GM23338 (cell line): ENCODE data around the gene FLYWCH1. TPM values are rescaled to one million over a fixed set of nuclear protein-coding genes. Genes with fewer than 3 reads are reported as not detected.

Experiments
- ATAC-seq: fragments of 200-7000 bp; cut with Tn5 transposase; 3 replicates; pipeline ENCODE4 v1.9.1; 2020
- DNase-seq: peaks from one replicate; pipeline ENCODE4 v3.0.0-alpha.2; 2015; ENCODE audit warnings: low spot score
- H2AFZ ChIP-seq: fragments of 200-600 bp; sonication (generic); 2 replicates; pipeline ENCODE4 v1.8.0; 2016; ENCODE audit warnings: antibody characterized with exemption, mild to moderate bottlenecking, moderate library complexity
- H3F3A ChIP-seq: fragments of 200-600 bp; sonication (generic); replicated peaks from 2 replicates; pipeline ENCODE4 v1.8.0; 2017; ENCODE audit warnings: antibody characterized with exemption, mixed run types, low read depth
- H3K27ac ChIP-seq: fragments of 200-600 bp; sonication (generic); 2 replicates; pipeline ENCODE4 v1.6.1; 2016; ENCODE audit warnings: low read depth
- H3K27me3 ChIP-seq: fragments of 200-600 bp; sonication (generic); 2 replicates; pipeline ENCODE4 v1.8.0; 2016; ENCODE audit warnings: mild to moderate bottlenecking, mixed run types, moderate library complexity; ENCODE audit not compliant: insufficient read depth
- H3K36me3 ChIP-seq: fragments of 200-600 bp; sonication (generic); 2 replicates; pipeline ENCODE4 v1.8.0; 2016; ENCODE audit warnings: mild to moderate bottlenecking; ENCODE audit not compliant: insufficient read depth
- H3K4me1 ChIP-seq: fragments of 200-600 bp; sonication (generic); 2 replicates; pipeline ENCODE4 v1.8.0; 2016; ENCODE audit warnings: mild to moderate bottlenecking, moderate library complexity; ENCODE audit not compliant: insufficient read depth
- H3K4me2 ChIP-seq: fragments of 200-600 bp; sonication (generic); 2 replicates; pipeline ENCODE4 v1.7.1; 2017; ENCODE audit warnings: mixed run types
- H3K4me3 ChIP-seq: fragments of 200-600 bp; sonication (generic); 2 replicates; pipeline ENCODE4 v1.6.1; 2016; ENCODE audit warnings: mixed run types
- H3K79me2 ChIP-seq: fragments of 200-600 bp; sonication (generic); replicated peaks from 2 replicates; pipeline ENCODE4 v1.8.0; 2017; ENCODE audit warnings: mild to moderate bottlenecking; ENCODE audit not compliant: insufficient read depth
- H3K9me2 ChIP-seq: fragments of 200-600 bp; sonication (generic); 2 replicates; pipeline ENCODE4 v1.8.0; 2017; ENCODE audit not compliant: insufficient read depth
- H4K20me1 ChIP-seq: fragments of 200-600 bp; sonication (generic); replicated peaks from 2 replicates; pipeline ENCODE4 v1.8.0; 2017; ENCODE audit warnings: mild to moderate bottlenecking; ENCODE audit not compliant: insufficient read depth
- H3K27ac Mint-ChIP-seq: 2 replicates; pipeline ENCODE4 v1.8.0; 2020; ENCODE audit warnings: inconsistent platforms, mild to moderate bottlenecking, moderate library complexity, mixed read lengths
- H3K27me3 Mint-ChIP-seq: 3 replicates; pipeline ENCODE4 v1.8.0; 2022; ENCODE audit warnings: low read depth, mild to moderate bottlenecking, moderate library complexity, mixed read lengths, inconsistent platforms; ENCODE audit not compliant: insufficient read depth, poor library complexity
- H3K36me3 Mint-ChIP-seq: 3 replicates; pipeline ENCODE4 v1.8.0; 2021; ENCODE audit warnings: low read depth, mild to moderate bottlenecking, inconsistent platforms, moderate library complexity, mixed read lengths
- H3K4me1 Mint-ChIP-seq: 3 replicates; pipeline ENCODE4 v1.8.0; 2020; ENCODE audit warnings: mild to moderate bottlenecking, inconsistent platforms, mixed read lengths
- H3K4me3 Mint-ChIP-seq: 3 replicates; pipeline ENCODE4 v1.8.0; 2021; ENCODE audit warnings: moderate library complexity, mild to moderate bottlenecking, inconsistent platforms, mixed read lengths
- H3K9me3 Mint-ChIP-seq: 3 replicates; pipeline ENCODE4 v1.8.0; 2020; ENCODE audit warnings: moderate library complexity, mild to moderate bottlenecking, inconsistent platforms, mixed read lengths
- CREB1 ChIP-seq: fragments of 250-450 bp; sonication (Bioruptor Pico); IDR thresholded peaks from 2 replicates; pipeline ENCODE4 v1.5.0; 2020; ENCODE audit warnings: low read depth, mild to moderate bottlenecking, moderate library complexity
- EZH2 ChIP-seq: fragments of 200-600 bp; sonication (generic); IDR thresholded peaks from one replicate; pipeline ENCODE4 v1.8.0; 2017; ENCODE audit warnings: antibody characterized with exemption, mild to moderate bottlenecking, low read depth; ENCODE audit not compliant: unreplicated experiment
- EZH2phosphoT487 ChIP-seq: fragments of 200-600 bp; sonication (generic); IDR thresholded peaks from one replicate; pipeline ENCODE4 v1.8.1; 2018; ENCODE audit warnings: antibody characterized with exemption; ENCODE audit not compliant: unreplicated experiment
- JUNB ChIP-seq: IDR thresholded peaks from one replicate; pipeline ENCODE4 v1.6.1; 2016; ENCODE audit warnings: antibody characterized with exemption; ENCODE audit not compliant: unreplicated experiment
- NANOG ChIP-seq: IDR thresholded peaks from 2 replicates; pipeline ENCODE4 v1.6.1; 2016; ENCODE audit warnings: antibody characterized with exemption, borderline replicate concordance
- POLR2AphosphoS5 ChIP-seq: IDR thresholded peaks from 2 replicates; pipeline ENCODE4 v1.6.1; 2016; ENCODE audit warnings: antibody characterized with exemption, low read depth
- ZNF114 ChIP-seq: fragments of 250-450 bp; sonication (Bioruptor Pico); IDR thresholded peaks from 2 replicates; pipeline ENCODE4 v1.5.0; 2020; ENCODE audit warnings: mild to moderate bottlenecking, moderate library complexity
- polyA plus RNA-seq: library from polyadenylated mRNA; unstranded; fragments of >200 nt; fragmentation: Nextera tagmentation; extraction: Ambion mirVana; gene quantifications from 2 replicates; pipeline ENCODE4 v1.2.1, GENCODE V29; 2016
- total RNA-seq: library from RNA; depleted of rRNA; stranded (reverse); fragments of >200 nt; shearing (Covaris generic); gene quantifications from 2 replicates; pipeline ENCODE4 v1.2.3, GENCODE V29; 2014
- TF ChIP-seq, protein P1 (sequence below), 2 experiments: fragments of 200-600 bp in 1 of 2; sonication (generic) in 1 of 2; conservative IDR thresholded peaks; 2 replicates each; pipeline versions ENCODE4 v1.5.1 to v1.6.1; 2016 to 2017; ENCODE audit warnings: antibody characterized with exemption in 2 of 2, low read depth in 2 of 2, mild to moderate bottlenecking in 2 of 2, moderate library complexity in 1 of 2
- TF ChIP-seq, protein P2 (sequence below): fragments of 250-450 bp; sonication (Bioruptor Pico); IDR thresholded peaks from 2 replicates; pipeline ENCODE4 v1.5.0; 2020; ENCODE audit warnings: mild to moderate bottlenecking, moderate library complexity

FLYWCH1 gene
- total and polyA plus RNA-seq, 2 experiments from 2014 or later: 6.0 to 29.3 TPM

DNA sequence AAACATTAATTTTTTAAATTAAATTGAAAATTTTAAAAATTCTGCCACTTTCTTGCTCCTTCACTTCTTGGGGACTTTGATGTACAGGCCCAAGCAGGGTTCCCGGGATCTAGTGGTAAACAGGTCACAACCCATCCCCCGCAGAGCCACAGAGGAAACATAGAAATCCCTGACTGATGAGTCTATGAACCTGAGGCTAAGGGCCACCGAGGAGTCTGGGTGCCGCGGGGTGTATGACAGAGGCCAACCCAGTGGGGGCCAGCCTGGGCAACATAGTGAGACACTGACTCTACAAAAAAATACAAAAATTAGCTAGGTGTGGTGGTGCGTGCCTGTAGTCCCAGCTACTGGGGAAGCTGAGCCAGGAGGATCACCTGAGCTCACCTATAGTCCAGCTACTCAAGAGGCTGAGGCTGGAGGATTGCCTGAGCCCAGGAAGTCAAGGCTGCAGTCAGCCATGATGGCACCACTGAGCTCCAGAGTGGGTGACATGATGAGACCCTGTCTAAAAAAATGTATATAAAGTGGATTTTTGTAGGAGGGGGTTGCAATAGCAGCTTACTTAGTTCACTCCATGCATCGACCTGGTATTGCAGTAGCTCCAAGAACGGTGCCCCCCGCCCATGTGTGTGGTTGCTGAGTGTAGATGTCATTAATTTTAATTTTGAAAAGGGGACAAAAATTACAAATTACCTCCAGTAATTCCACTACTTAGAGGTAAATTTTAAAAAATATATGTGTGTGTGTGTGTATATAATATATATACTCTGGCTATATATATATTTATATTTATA is 9.2 kb upstream of the FLYWCH1 start (continued):
- TF ChIP-seq EZH2: no peak
- TF ChIP-seq ZNF114 (CRISPR knock-in tag): no peak

DNA sequence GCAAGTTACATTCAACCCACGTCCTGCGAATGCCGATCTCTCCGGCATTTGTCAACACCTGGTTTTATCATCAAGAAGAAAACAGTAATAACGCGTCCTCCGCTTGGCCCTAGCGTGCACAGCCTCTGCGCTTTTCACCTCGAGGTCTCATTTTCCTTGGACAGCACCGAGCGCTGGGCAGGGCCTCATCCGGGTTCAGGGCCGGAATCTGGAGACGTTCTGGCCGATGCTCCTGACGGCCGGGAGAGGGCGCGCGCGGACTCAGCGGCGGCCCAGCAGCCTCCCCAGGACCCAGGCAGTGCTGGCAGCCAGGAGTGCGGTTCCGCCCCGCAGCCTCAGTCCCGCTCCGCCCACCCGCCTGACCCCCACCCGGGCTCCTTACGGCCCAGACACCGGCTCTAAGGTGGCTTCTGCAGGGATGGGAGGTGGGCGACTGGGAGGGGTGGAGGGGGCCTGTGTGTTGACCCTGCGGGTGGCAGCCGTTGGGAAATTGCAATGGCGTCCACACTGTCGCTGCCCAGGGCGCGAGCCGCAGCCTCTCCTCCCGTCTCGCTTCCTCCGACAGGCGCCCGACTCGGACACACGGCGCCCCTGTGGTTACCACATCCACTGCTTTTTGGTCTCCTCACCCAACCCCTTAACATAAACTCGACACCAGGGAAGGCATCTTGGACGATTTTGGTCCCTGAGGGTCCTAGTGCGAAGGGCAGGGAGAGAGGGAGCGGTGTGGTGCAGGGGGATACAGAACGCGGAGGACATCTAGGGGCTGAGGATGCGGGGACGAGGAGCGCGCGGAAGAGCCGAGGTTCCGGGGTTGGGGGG is 7.4 kb upstream of the FLYWCH1 start:
- no peaks in the 10 kb centered on the region for H4K20me1 ChIP-seq
- Mint-ChIP-seq H3K9me3 (peaks cover 10% of the 10 kb centered on the region), H3K27ac (peak overlapping the region; percentile 85), H3K4me3 (peak overlapping the region; percentile 88), H3K36me3 (no peaks in the 10 kb centered on the region), H3K4me1 (peaks cover 17% of the 10 kb centered on the region), H3K27me3 (peaks cover 17% of the 10 kb centered on the region)
- peak overlapping the region; percentile 93 for H2AFZ ChIP-seq
- TF ChIP-seq NANOG: no peak
- no peak for TF ChIP-seq JUNB
- peak; percentile 58 for TF ChIP-seq POLR2AphosphoS5
- no peak for TF ChIP-seq CREB1
- TF ChIP-seq, protein P1, sequence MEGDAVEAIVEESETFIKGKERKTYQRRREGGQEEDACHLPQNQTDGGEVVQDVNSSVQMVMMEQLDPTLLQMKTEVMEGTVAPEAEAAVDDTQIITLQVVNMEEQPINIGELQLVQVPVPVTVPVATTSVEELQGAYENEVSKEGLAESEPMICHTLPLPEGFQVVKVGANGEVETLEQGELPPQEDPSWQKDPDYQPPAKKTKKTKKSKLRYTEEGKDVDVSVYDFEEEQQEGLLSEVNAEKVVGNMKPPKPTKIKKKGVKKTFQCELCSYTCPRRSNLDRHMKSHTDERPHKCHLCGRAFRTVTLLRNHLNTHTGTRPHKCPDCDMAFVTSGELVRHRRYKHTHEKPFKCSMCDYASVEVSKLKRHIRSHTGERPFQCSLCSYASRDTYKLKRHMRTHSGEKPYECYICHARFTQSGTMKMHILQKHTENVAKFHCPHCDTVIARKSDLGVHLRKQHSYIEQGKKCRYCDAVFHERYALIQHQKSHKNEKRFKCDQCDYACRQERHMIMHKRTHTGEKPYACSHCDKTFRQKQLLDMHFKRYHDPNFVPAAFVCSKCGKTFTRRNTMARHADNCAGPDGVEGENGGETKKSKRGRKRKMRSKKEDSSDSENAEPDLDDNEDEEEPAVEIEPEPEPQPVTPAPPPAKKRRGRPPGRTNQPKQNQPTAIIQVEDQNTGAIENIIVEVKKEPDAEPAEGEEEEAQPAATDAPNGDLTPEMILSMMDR (conservative IDR thresholded peaks at IDR 0.05; ENCODE audit: low read depth in 2 of 2): peak; percentile 73 to 85
- TF ChIP-seq EZH2: no peak
- no peak for TF ChIP-seq EZH2phosphoT487
- H3K4me3 ChIP-seq: peak overlapping the region; percentile 99
- H3K9me2 ChIP-seq: no peaks in the 10 kb centered on the region
- no peaks in the 10 kb centered on the region; the same call in 1 of the 2 replicates for H3K4me1 ChIP-seq
- DNase-seq: peak; percentile 88
- H3F3A ChIP-seq: peaks cover 4% of the 10 kb centered on the region; the same call in 1 of the 2 replicates
- H3K36me3 ChIP-seq: no peaks in the 10 kb centered on the region
- H3K4me2 ChIP-seq: peak overlapping the region; percentile 98
- peak overlapping the region; percentile 76; the same call in 1 of the 2 replicates for H3K27ac ChIP-seq
- no peaks in the 10 kb centered on the region for H3K79me2 ChIP-seq
- peak; percentile 63 for ATAC-seq
- no peaks in the 10 kb centered on the region for H3K27me3 ChIP-seq

DNA sequence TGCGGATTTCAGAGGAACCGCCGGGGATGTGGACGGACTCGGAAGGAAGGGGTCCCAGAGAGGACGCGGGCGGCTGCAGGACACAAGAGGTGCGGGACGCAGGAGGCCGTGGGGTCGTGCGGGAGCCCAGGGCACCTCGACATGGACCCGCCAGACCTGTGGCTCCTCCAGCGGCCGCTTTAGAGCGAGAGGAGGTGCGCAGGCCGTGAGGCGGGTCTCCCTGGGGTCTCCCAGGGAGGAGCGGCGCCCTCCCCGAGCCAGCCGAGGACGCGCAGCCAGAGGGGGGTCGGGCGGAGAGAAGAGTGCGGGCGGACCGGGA is 6.8 kb upstream of the FLYWCH1 start:
- Histone ChIP-seq H2AFZ (peak overlapping the region; percentile 86; the same call in 1 of the 2 replicates), H3K4me1 (no peaks in the 10 kb centered on the region; the same call in 1 of the 2 replicates), H3F3A (peaks cover 4% of the 10 kb centered on the region; the same call in 1 of the 2 replicates), H3K27me3 (no peaks in the 10 kb centered on the region), H3K4me3 (peak overlapping the region; percentile 99), H3K79me2 (no peaks in the 10 kb centered on the region), H4K20me1 (no peaks in the 10 kb centered on the region), H3K36me3 (no peaks in the 10 kb centered on the region), H3K9me2 (no peaks in the 10 kb centered on the region), H3K27ac (0 out of 2 replicates have a peak overlapping the region, but pooled peaks have one; percentile 76), H3K4me2 (peak overlapping the region; percentile 98)
- ATAC-seq (peak; percentile 13), DNase-seq (no peak)
- H3K9me3 Mint-ChIP-seq: peaks cover 10% of the 10 kb centered on the region
- peak overlapping the region; percentile 85 for H3K27ac Mint-ChIP-seq
- H3K4me3 Mint-ChIP-seq: peak overlapping the region; percentile 88
- peaks cover 17% of the 10 kb centered on the region for H3K27me3 Mint-ChIP-seq
- peaks cover 17% of the 10 kb centered on the region for H3K4me1 Mint-ChIP-seq
- H3K36me3 Mint-ChIP-seq: no peaks in the 10 kb centered on the region
- TF ChIP-seq, protein P2, sequence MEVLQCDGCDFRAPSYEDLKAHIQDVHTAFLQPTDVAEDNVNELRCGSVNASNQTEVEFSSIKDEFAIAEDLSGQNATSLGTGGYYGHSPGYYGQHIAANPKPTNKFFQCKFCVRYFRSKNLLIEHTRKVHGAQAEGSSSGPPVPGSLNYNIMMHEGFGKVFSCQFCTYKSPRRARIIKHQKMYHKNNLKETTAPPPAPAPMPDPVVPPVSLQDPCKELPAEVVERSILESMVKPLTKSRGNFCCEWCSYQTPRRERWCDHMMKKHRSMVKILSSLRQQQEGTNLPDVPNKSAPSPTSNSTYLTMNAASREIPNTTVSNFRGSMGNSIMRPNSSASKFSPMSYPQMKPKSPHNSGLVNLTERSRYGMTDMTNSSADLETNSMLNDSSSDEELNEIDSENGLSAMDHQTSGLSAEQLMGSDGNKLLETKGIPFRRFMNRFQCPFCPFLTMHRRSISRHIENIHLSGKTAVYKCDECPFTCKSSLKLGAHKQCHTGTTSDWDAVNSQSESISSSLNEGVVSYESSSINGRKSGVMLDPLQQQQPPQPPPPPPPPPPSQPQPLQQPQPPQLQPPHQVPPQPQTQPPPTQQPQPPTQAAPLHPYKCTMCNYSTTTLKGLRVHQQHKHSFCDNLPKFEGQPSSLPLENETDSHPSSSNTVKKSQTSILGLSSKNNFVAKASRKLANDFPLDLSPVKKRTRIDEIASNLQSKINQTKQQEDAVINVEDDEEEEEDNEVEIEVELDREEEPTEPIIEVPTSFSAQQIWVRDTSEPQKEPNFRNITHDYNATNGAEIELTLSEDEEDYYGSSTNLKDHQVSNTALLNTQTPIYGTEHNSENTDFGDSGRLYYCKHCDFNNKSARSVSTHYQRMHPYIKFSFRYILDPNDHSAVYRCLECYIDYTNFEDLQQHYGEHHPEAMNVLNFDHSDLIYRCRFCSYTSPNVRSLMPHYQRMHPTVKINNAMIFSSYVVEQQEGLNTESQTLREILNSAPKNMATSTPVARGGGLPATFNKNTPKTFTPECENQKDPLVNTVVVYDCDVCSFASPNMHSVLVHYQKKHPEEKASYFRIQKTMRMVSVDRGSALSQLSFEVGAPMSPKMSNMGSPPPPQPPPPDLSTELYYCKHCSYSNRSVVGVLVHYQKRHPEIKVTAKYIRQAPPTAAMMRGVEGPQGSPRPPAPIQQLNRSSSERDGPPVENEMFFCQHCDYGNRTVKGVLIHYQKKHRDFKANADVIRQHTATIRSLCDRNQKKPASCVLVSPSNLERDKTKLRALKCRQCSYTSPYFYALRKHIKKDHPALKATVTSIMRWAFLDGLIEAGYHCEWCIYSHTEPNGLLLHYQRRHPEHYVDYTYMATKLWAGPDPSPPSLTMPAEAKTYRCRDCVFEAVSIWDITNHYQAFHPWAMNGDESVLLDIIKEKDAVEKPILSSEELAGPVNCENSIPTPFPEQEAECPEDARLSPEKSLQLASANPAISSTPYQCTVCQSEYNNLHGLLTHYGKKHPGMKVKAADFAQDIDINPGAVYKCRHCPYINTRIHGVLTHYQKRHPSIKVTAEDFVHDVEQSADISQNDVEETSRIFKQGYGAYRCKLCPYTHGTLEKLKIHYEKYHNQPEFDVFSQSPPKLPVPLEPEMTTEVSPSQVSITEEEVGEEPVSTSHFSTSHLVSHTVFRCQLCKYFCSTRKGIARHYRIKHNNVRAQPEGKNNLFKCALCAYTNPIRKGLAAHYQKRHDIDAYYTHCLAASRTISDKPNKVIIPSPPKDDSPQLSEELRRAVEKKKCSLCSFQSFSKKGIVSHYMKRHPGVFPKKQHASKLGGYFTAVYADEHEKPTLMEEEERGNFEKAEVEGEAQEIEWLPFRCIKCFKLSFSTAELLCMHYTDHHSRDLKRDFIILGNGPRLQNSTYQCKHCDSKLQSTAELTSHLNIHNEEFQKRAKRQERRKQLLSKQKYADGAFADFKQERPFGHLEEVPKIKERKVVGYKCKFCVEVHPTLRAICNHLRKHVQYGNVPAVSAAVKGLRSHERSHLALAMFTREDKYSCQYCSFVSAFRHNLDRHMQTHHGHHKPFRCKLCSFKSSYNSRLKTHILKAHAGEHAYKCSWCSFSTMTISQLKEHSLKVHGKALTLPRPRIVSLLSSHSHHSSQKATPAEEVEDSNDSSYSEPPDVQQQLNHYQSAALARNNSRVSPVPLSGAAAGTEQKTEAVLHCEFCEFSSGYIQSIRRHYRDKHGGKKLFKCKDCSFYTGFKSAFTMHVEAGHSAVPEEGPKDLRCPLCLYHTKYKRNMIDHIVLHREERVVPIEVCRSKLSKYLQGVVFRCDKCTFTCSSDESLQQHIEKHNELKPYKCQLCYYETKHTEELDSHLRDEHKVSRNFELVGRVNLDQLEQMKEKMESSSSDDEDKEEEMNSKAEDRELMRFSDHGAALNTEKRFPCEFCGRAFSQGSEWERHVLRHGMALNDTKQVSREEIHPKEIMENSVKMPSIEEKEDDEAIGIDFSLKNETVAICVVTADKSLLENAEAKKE: no peak
- no peak for TF ChIP-seq EZH2
- TF ChIP-seq POLR2AphosphoS5: no peak
